Erythroblast (primary cell): ENCODE measurements around the gene MYH16.

Source experiments
- GATA1 ChIP-seq: IDR thresholded peaks from 2 replicates; pipeline ENCODE4 v1.6.1; 2011; ENCODE audit warnings: low read depth, mild to moderate bottlenecking, control low read depth, low read length, moderate library complexity
- POLR2A ChIP-seq: IDR thresholded peaks from 2 replicates; pipeline ENCODE4 v1.6.1; 2011; ENCODE audit warnings: mild to moderate bottlenecking, low read length

DNA sequence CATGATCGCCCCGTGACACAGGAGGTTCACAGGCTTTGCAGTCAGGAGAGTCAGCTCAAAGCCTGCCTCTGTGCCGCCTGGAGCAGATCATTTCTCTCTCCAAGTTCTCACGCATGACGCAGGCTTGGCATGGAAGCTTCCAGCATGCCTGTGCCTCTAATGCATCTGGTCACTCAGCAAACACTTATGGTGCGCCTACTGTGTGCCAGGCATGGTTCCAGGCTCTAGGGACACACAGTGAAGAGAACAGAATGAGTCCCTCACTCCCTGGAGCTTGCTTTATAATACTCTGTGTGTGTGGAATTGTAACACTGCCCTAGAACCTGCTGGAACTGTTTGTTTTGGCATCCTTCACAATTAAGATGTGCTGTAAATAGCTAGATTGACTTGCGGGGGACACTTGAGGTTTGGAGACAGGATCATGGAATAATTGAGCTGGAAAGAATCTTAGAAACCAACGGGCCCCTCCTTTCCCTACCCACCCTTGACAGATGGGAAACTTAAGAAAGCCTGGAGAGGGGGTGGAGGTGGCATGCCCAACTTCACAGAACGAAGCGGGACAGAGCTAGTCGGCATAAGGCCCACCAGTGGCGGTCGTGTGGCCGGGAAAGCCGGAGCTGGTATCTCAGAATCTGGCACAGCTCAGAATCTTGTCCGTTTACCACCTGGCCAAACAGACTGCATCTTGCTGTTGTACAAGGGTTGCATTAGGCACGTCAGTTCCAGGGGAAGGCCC, 4.6 kb upstream of the MYH16 start:
- TF ChIP-seq POLR2A, result no peak
- no peak for TF ChIP-seq GATA1
